SKM-1 treated with dmso at 0.1 percent for 144 hours (cell line): ENCODE measurements around the gene SMARCC1.

Experiments used
- DNase-seq: peaks from one replicate; lab custom pipeline; 2025; ENCODE audit not compliant: unreplicated experiment; lab: John Stamatoyannopoulos, UW

The SMARCC1 gene

GRCh38 chr3:47636921-47637320, 144.8 kb downstream of the SMARCC1 start:
- no peak for DNase-seq

- DNase-seq = no peak
Measured at GRCh38 chr3:47636225-47636624, 145.5 kb downstream of the SMARCC1 start.

- no peak for DNase-seq
Measured at GRCh38 chr3:47635536-47635935, 146.2 kb downstream of the SMARCC1 start.

- DNase-seq = no peak
Measured at GRCh38 chr3:47634996-47635395, 146.7 kb downstream of the SMARCC1 start.

GRCh38 chr3:47630810-47631209, 150.9 kb downstream of the SMARCC1 start:
- DNase-seq = no peak

- no peak for DNase-seq
Measured at GRCh38 chr3:47629770-47630169, 151.9 kb downstream of the SMARCC1 start.

- DNase-seq = no peak
Measured at GRCh38 chr3:47628426-47628825, 153.3 kb downstream of the SMARCC1 start.

- no peak for DNase-seq
Measured at GRCh38 chr3:47622671-47623461, 158.8 kb downstream of the SMARCC1 start.

- DNase-seq = no peak
Measured at GRCh38 chr3:47617086-47618010, 164.3 kb downstream of the SMARCC1 start.

- no peak for DNase-seq
Measured at GRCh38 chr3:47614788-47615187, 166.9 kb downstream of the SMARCC1 start.

GRCh38 chr3:47613722-47614121, 168.0 kb downstream of the SMARCC1 start:
- no peak for DNase-seq

GRCh38 chr3:47612879-47613278, 168.8 kb downstream of the SMARCC1 start:
- no peak for DNase-seq

- DNase-seq = no peak
Measured at GRCh38 chr3:47612178-47612577, 169.5 kb downstream of the SMARCC1 start.

- no peak for DNase-seq
Measured at GRCh38 chr3:47611576-47611975, 170.1 kb downstream of the SMARCC1 start.

- no peak for DNase-seq
Measured at GRCh38 chr3:47610583-47610982, 171.1 kb downstream of the SMARCC1 start.

- DNase-seq = no peak
Measured at GRCh38 chr3:47607335-47607734, 174.4 kb downstream of the SMARCC1 start.

- no peak for DNase-seq
Measured at GRCh38 chr3:47606165-47606564, 175.5 kb downstream of the SMARCC1 start.

GRCh38 chr3:47605652-47606051, 176.0 kb downstream of the SMARCC1 start:
- no peak for DNase-seq

- no peak for DNase-seq
Measured at GRCh38 chr3:47604145-47604544, 177.5 kb downstream of the SMARCC1 start.

- no peak for DNase-seq
Measured at GRCh38 chr3:47603332-47603731, 178.4 kb downstream of the SMARCC1 start.

GRCh38 chr3:47601281-47601680, 180.4 kb downstream of the SMARCC1 start:
- DNase-seq = no peak

- DNase-seq = no peak
Measured at GRCh38 chr3:47594792-47595191, 186.9 kb downstream of the SMARCC1 start.
